ENCODE results near the gene UIMC1.
"Not testable (repeated sequence)": the region's sequence is repeated elsewhere in the genome, so short reads cannot be mapped to it uniquely, and the experiment has no call there.

The UIMC1 gene

GRCh38 chr5:177006265-177006972 is at the start of gene UIMC1:
UIMC1 (minus strand) TSS chr5:177006779; CDS start chr5:176982615, 24,164 bp downstream.
- DNase-seq, result peak; percentile 88

- DNase-seq, result no peak
Measured at GRCh38 chr5:177049285-177049684, 42.7 kb upstream of the UIMC1 start.

- not testable (repeated sequence) for DNase-seq
Measured at GRCh38 chr5:177048531-177048930, 42.0 kb upstream of the UIMC1 start.

GRCh38 chr5:177045631-177046030 is 39.1 kb upstream of the UIMC1 start:
- DNase-seq, result no peak

GRCh38 chr5:177044641-177045040 is 38.1 kb upstream of the UIMC1 start:
- DNase-seq, result no peak

GRCh38 chr5:177043958-177044357 is 37.4 kb upstream of the UIMC1 start:
- no peak for DNase-seq

- DNase-seq, result no peak
Measured at GRCh38 chr5:177043114-177043513, 36.5 kb upstream of the UIMC1 start.

GRCh38 chr5:177041936-177042335 is 35.4 kb upstream of the UIMC1 start:
- no peak for DNase-seq

GRCh38 chr5:177040814-177041420 is 34.3 kb upstream of the UIMC1 start:
- DNase-seq, result no peak

GRCh38 chr5:177036921-177037320 is 30.3 kb upstream of the UIMC1 start:
- no peak for DNase-seq

GRCh38 chr5:177036443-177036842 is 29.9 kb upstream of the UIMC1 start:
- DNase-seq, result no peak

GRCh38 chr5:177035976-177036375 is 29.4 kb upstream of the UIMC1 start:
- DNase-seq, result no peak

- DNase-seq, result no peak
Measured at GRCh38 chr5:177029498-177029897, 22.9 kb upstream of the UIMC1 start.

- DNase-seq, result no peak
Measured at GRCh38 chr5:177027665-177028064, 21.1 kb upstream of the UIMC1 start.

GRCh38 chr5:177025101-177025601 is 18.6 kb upstream of the UIMC1 start:
- no peak for DNase-seq

GRCh38 chr5:177024559-177024958 is 18.0 kb upstream of the UIMC1 start:
- DNase-seq, result no peak

GRCh38 chr5:177023303-177023664 is 16.7 kb upstream of the UIMC1 start:
- no peak for DNase-seq

- DNase-seq, result peak; percentile 92
Measured at GRCh38 chr5:177022386-177023302, 16.1 kb upstream of the UIMC1 start, which contains the start of gene ZNF346. ZNF346 (plus strand) TSS chr5:177022696; CDS start chr5:177022739, 43 bp downstream.

- no peak for DNase-seq
Measured at GRCh38 chr5:177020033-177020432, 13.5 kb upstream of the UIMC1 start.

GRCh38 chr5:177018341-177018740 is 11.8 kb upstream of the UIMC1 start:
- no peak for DNase-seq

GRCh38 chr5:177015156-177015555 is 8.6 kb upstream of the UIMC1 start:
- DNase-seq, result no peak

- no peak for DNase-seq
Measured at GRCh38 chr5:177010153-177010552, 3.6 kb upstream of the UIMC1 start.

GRCh38 chr5:177008716-177009115 is 2.1 kb upstream of the UIMC1 start:
- DNase-seq, result no peak
